OCI-M2 (cell line): Measurements from ENCODE around the gene DUSP23.

ENCODE experiments used
- DNase-seq: peaks from one replicate; lab custom pipeline; 2025; ENCODE audit not compliant: unreplicated experiment; lab: John Stamatoyannopoulos, UW

DUSP23 gene

DNA sequence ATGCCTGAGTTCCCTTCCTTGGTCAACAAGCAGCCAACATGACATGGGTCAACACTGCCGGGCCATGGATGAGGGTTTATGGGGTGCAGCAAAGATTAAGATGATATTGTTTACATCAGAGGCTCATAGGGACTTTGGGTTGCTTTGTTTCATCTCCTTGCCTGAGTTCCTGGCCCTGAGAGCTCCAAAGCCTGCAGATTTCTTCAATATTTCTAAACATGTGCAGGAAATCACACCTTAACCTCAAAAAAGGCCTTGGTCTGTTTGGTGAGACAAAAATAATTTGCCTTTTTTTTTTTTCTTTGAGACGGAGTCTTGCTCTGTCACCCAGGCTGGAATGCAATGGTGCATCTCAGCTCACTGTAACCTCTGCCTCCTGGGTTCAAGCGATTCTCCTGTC is 46.8 kb downstream of the DUSP23 start:
- no peak for DNase-seq

DNA sequence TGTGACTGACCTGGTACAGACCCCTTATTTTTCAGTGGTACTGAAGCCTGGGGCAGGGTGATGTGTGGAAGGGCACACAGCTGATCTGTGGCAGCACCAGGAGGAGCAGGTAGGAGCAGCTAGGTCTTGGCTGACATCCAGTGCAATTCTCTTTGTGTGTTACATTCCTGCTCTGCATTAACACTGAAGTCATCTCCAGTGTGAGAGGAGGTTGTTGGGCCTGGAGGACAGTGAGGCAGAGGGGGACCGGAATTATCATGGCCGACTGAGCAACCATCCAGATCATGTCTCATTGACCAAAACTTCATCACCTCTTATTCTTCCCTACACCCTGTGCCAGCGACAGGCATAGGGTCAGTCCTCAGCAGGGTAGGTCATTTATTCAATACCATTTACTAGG is 47.4 kb downstream of the DUSP23 start:
- DNase-seq, result no peak

DNA sequence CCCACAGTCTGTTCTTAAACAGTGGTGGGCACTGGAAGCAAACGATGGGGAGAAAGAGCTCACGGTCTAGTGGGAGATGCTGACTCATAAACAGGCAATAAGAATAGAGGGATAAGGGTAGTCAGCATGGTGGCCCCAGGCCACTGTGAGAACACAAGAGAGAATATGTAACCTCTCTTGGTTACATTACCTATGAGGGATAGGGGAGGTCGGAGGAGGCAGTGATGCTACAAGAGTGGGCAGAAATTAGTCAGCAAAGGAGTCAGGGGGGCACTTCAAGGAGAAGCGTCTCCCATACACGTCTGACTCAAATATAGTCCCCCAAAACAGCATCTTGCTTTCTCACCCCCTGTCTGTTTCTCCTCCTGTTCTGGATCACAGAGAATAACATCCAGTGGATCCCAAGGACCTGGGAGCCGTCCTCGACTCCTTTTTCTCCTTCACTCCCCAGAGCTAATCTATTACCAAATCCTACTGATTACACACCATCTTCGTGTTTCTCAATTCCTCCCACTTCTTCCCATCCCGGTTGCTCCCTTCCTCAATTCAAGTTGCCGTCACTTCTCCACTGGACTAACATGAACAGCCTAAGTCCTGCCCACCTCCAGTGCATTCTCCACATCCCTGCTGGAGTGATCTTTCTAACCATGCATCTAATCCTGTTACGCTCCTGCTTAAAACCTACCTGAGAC is 48.0 kb downstream of the DUSP23 start:
- no peak for DNase-seq

DNA sequence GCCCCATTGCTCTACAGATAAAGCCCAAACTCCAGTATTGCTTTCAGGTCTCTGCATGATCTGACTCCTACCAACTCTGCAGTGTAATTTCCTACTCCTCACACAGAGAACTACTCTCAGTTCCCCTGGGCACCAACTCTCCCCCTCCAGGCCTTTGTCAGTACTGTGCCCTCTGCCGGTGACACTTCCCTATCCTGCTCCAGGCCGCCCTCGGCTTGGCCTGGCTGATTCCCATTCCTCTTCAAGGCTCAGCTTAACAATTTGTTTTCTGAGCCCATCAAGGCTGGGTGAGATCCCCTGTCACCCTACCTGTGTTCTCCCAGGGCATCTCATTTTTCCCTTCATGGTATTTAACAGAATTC is 48.5 kb downstream of the DUSP23 start:
- no peak for DNase-seq

DNA sequence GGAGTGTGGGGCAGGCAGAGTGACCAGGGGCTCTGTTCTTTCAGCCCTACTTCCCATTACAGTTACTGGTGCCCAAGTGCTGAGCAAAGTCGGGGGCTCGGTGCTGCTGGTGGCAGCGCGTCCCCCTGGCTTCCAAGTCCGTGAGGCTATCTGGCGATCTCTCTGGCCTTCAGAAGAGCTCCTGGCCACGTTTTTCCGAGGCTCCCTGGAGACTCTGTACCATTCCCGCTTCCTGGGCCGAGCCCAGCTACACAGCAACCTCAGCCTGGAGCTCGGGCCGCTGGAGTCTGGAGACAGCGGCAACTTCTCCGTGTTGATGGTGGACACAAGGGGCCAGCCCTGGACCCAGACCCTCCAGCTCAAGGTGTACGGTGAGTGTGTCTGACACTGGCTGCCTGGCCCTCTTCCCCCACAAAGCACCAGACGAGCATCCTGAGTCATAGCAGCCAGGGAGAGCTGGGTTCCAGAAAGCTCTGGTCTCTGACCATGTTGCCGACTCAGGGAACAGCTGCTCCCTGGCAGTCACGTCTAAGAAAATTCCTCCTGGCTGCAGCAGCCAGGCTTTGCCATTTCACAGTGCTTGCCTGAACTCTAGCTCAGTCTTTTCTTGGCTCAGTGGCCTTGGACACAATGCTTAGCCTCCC is 49.2 kb downstream of the DUSP23 start:
- DNase-seq, result no peak

DNA sequence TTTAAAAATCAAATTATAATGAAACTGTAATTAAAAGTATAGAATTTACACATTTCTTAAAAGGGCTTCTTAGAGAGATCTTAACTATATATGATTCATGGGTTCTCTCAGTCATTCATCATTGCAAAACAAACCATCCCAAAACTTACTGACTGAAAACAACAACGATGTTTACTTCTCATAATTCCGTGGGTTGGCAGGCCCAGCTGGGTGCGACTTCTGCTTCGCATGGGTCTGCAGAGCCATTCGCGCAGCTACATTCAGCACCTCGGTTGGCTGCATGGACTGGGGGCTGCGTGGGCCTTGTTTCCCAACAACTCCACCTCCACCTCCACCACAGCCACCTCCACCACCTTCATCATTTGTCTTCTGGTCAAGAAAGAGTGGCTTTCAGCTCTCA is 50.0 kb downstream of the DUSP23 start:
- no peak for DNase-seq

DNA sequence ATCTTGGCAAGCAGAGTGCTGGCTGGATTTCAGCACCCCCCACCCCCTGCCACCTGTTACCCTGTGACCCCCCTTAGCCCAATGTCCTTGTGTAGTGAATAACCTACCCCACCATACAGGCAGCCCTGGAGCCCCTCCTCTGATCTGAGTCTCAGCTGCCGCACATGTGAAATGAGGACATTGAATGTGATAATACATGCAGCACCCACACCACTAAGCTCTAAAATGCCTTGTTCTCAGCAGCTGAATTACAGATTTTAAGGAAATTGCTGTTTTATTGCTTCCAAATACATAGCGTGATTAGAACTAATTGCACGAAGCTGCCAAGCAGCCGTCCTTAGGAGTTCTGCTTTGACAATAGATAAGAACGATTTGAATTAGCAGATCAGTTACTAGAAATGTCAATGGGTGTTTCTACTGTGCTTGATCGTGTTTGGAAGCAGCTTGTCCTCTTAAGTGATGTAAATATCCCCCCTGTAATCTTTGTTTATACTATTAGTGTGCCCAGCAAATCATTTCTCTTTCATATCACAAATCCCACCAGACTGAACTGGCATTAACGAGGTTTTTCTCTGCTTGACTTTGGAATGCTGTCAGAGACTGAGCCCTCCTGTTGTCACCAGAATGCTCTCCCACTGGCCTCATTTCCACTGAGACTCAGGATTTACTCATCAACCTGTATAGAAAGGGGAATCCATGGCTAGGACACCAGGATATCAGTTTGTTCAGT is 50.8 kb downstream of the DUSP23 start:
- DNase-seq, result no peak
